K562 (cell line): ENCODE data around the gene CLIP1. TPM values are rescaled to one million over a fixed set of nuclear protein-coding genes. Genes with fewer than 3 reads are reported as not detected.

ENCODE experiments used
- ARID4B ChIP-seq: sonication (generic); formaldehyde crosslinking; IDR thresholded peaks from 2 replicates; pipeline ENCODE4 v1.8.0; 2022; ENCODE audit warnings: mild to moderate bottlenecking, missing genetic modification reagents
- ERF ChIP-seq: fragments of 450-650 bp; formaldehyde crosslinking; IDR thresholded peaks from 2 replicates; pipeline ENCODE4 v1.4.0; 2020; ENCODE audit warnings: mild to moderate bottlenecking, mixed read lengths
- ETV1 ChIP-seq: fragments of 450-650 bp; conservative IDR thresholded peaks from 2 replicates; pipeline ENCODE4 v1.6.1; 2016; ENCODE audit warnings: missing genetic modification characterization, control low read depth, low read depth, missing compliant biosample characterization
- FOXA3 ChIP-seq, 2 experiments: fragments of 450-650 bp in 1 of 2; sonication (generic) in 1 of 2; formaldehyde crosslinking; IDR thresholded peaks in 1 of 2; conservative IDR thresholded peaks in 1 of 2; 2 replicates each; pipeline versions ENCODE4 v1.4.0 to v1.8.0; 2020 to 2022; ENCODE audit warnings: mild to moderate bottlenecking in 2 of 2, missing genetic modification reagents in 1 of 2
- HNRNPH1 ChIP-seq: fragments of 200-400 bp; formaldehyde crosslinking; optimal IDR thresholded peaks from 2 replicates; pipeline ENCODE3; 2017; ENCODE audit warnings: low read depth, mild to moderate bottlenecking, low read length, moderate library complexity
- KDM2B ChIP-seq: fragments of 250-450 bp; sonication (Bioruptor Pico); IDR thresholded peaks from 2 replicates; pipeline ENCODE4 v1.8.0; 2021; ENCODE audit warnings: mild to moderate bottlenecking, moderate library complexity
- MAZ ChIP-seq, 2 experiments: fragments of 450-650 bp in 1 of 2; sonication (generic) in 1 of 2; formaldehyde crosslinking; IDR thresholded peaks in 1 of 2; conservative IDR thresholded peaks in 1 of 2; 2 replicates each; pipeline versions ENCODE4 v1.4.0 to v1.5.0; 2020; ENCODE audit warnings: mild to moderate bottlenecking in 1 of 2, missing genetic modification reagents in 1 of 2
- PKNOX1 ChIP-seq: fragments of 450-650 bp; IDR thresholded peaks from 2 replicates; pipeline ENCODE4 v1.6.1; 2016
- RAD21 ChIP-seq, 2 experiments: fragments of 250-450 bp in 1 of 2; fragments of 450-650 bp in 1 of 2; sonication (Bioruptor Pico) in 1 of 2; formaldehyde crosslinking in 1 of 2; IDR thresholded peaks in 1 of 2; conservative IDR thresholded peaks in 1 of 2; 2 replicates each; pipeline versions ENCODE4 v1.4.0 to v1.8.0; 2020 to 2022; ENCODE audit warnings: mild to moderate bottlenecking in 2 of 2, moderate library complexity in 1 of 2
- ZNF197 ChIP-seq: fragments of 200-800 bp; sonication (Bioruptor generic); IDR thresholded peaks from 2 replicates; pipeline ENCODE4 v1.6.1; 2016; ENCODE audit warnings: low read depth, missing genetic modification characterization, missing compliant biosample characterization
- ZNF395 ChIP-seq: fragments of 200-800 bp; sonication (Bioruptor generic); IDR thresholded peaks from 2 replicates; pipeline ENCODE4 v1.6.1; 2017; ENCODE audit warnings: missing genetic modification characterization, missing compliant biosample characterization
- ZNF76 ChIP-seq: fragments of 250-450 bp; sonication (Bioruptor Pico); IDR thresholded peaks from 2 replicates; pipeline ENCODE4 v1.4.0; 2020; ENCODE audit warnings: mild to moderate bottlenecking, moderate library complexity, borderline replicate concordance
- polyA plus RNA-seq, 8 experiments: library from polyadenylated mRNA; depleted of rRNA in 4 of 8; stranded (reverse) in 5 of 8; unstranded in 3 of 8; fragments of >200 nt; fragmentation: Nextera tagmentation in 2 of 8; fragmentation: Illumina TruSeq in 1 of 8; extraction: Ambion mirVana in 2 of 8; extraction: Trizol in 1 of 8; gene quantifications; 2 replicates each; pipeline versions ENCODE4 v1.2.1 to v1.2.3, GENCODE V29; 2011 to 2014; ENCODE audit warnings: inconsistent platforms in 1 of 8, missing spikeins in 1 of 8
- total RNA-seq, 7 experiments: library from RNA; depleted of rRNA in 6 of 7; stranded (reverse); fragments of >200 nt in 6 of 7; fragmentation: Illumina TruSeq in 2 of 7; extraction: Trizol in 2 of 7; gene quantifications; 2 replicates each; pipeline versions ENCODE4 v1.2.1 to v1.2.3, GENCODE V29; 2011 to 2021; ENCODE audit warnings: low replicate concordance in 1 of 7
- TF ChIP-seq, protein P1 (sequence below), 3 experiments: IDR thresholded peaks in 2 of 3; conservative IDR thresholded peaks in 1 of 3; 2 replicates each; pipeline ENCODE4 v1.5.1; 2011 to 2012; ENCODE audit warnings: low read length in 3 of 3, mild to moderate bottlenecking in 3 of 3, control low read depth in 2 of 3, improper control_type of control experiment in 1 of 3, inconsistent platforms in 1 of 3, low read depth in 1 of 3, mixed read lengths in 1 of 3, moderate library complexity in 1 of 3; ENCODE audit not compliant: insufficient read depth in 2 of 3
- TF ChIP-seq, protein P2 (sequence below): fragments of 450-650 bp; formaldehyde crosslinking; IDR thresholded peaks from 2 replicates; pipeline ENCODE4 v1.4.0; 2020; ENCODE audit warnings: mild to moderate bottlenecking, moderate library complexity

Gene CLIP1
- total and polyA plus RNA-seq, 9 of the 15 experiments (the other 6 are each of a cell fraction or from before 2014, with no cell fraction given), result 5.8 to 33.9 (median 27.6) TPM

GRCh38 chr12:122471324-122472226, 49.1 kb upstream of the CLIP1 start (continued):
- TF ChIP-seq RAD21 (CRISPR knock-in tag; conservative IDR thresholded peaks at IDR 0.05 in 1 of 2, IDR thresholded peaks at IDR 0.05 in 1 of 2), result peak; percentile 87 to 89
- TF ChIP-seq ZNF395 (CRISPR knock-in tag), result 0 out of 2 replicates have a peak, but pooled peaks have one; percentile 28
- TF ChIP-seq ETV1 (tag), result no peak
- no peak for TF ChIP-seq ARID4B
- peak; percentile 59 to 70; a peak in 3 of 4 replicates for TF ChIP-seq FOXA3 (CRISPR knock-in tag; conservative IDR thresholded peaks at IDR 0.05 in 1 of 2, IDR thresholded peaks at IDR 0.05 in 1 of 2)
- no peak for TF ChIP-seq ZNF197 (CRISPR knock-in tag)
- no peak for TF ChIP-seq HNRNPH1
- peak in 1 of 2 experiments; percentile 23; a peak in 1 of 4 replicates for TF ChIP-seq MAZ (CRISPR knock-in tag; conservative IDR thresholded peaks at IDR 0.05 in 1 of 2, IDR thresholded peaks at IDR 0.05 in 1 of 2)
- TF ChIP-seq, protein P1, sequence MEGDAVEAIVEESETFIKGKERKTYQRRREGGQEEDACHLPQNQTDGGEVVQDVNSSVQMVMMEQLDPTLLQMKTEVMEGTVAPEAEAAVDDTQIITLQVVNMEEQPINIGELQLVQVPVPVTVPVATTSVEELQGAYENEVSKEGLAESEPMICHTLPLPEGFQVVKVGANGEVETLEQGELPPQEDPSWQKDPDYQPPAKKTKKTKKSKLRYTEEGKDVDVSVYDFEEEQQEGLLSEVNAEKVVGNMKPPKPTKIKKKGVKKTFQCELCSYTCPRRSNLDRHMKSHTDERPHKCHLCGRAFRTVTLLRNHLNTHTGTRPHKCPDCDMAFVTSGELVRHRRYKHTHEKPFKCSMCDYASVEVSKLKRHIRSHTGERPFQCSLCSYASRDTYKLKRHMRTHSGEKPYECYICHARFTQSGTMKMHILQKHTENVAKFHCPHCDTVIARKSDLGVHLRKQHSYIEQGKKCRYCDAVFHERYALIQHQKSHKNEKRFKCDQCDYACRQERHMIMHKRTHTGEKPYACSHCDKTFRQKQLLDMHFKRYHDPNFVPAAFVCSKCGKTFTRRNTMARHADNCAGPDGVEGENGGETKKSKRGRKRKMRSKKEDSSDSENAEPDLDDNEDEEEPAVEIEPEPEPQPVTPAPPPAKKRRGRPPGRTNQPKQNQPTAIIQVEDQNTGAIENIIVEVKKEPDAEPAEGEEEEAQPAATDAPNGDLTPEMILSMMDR (IDR thresholded peaks at IDR 0.05 in 2 of 3, conservative IDR thresholded peaks at IDR 0.05 in 1 of 3; ENCODE audit: insufficient read depth in 2 of 3, low read depth in 1 of 3, low read length in 3 of 3), result peak; percentile 57 to 79 (median 59); a peak in 5 of 6 replicates
- peak; percentile 5; the same call in 1 of the 2 replicates for TF ChIP-seq PKNOX1
- no peak for TF ChIP-seq ERF (CRISPR knock-in tag)
- TF ChIP-seq KDM2B (CRISPR knock-in tag), result no peak
- TF ChIP-seq, protein P2, sequence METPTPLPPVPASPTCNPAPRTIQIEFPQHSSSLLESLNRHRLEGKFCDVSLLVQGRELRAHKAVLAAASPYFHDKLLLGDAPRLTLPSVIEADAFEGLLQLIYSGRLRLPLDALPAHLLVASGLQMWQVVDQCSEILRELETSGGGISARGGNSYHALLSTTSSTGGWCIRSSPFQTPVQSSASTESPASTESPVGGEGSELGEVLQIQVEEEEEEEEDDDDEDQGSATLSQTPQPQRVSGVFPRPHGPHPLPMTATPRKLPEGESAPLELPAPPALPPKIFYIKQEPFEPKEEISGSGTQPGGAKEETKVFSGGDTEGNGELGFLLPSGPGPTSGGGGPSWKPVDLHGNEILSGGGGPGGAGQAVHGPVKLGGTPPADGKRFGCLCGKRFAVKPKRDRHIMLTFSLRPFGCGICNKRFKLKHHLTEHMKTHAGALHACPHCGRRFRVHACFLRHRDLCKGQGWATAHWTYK, result no peak
- TF ChIP-seq ZNF76 (CRISPR knock-in tag), result no peak
